GM10847 (cell line): Measurements from ENCODE around the gene LAMA5.

Experiments
- POLR2A ChIP-seq: IDR thresholded peaks from 2 replicates; pipeline ENCODE4 v1.6.1; 2011; ENCODE audit not compliant: insufficient read length; ENCODE audit errors: extremely low read depth

Gene LAMA5

GRCh38 chr20:62406635-62407176 lies 39.6 kb upstream of the LAMA5 start:
- no peak for TF ChIP-seq POLR2A

- TF ChIP-seq POLR2A: no peak
Observed at GRCh38 chr20:62405981-62406513, 38.9 kb upstream of the LAMA5 start.

DNA sequence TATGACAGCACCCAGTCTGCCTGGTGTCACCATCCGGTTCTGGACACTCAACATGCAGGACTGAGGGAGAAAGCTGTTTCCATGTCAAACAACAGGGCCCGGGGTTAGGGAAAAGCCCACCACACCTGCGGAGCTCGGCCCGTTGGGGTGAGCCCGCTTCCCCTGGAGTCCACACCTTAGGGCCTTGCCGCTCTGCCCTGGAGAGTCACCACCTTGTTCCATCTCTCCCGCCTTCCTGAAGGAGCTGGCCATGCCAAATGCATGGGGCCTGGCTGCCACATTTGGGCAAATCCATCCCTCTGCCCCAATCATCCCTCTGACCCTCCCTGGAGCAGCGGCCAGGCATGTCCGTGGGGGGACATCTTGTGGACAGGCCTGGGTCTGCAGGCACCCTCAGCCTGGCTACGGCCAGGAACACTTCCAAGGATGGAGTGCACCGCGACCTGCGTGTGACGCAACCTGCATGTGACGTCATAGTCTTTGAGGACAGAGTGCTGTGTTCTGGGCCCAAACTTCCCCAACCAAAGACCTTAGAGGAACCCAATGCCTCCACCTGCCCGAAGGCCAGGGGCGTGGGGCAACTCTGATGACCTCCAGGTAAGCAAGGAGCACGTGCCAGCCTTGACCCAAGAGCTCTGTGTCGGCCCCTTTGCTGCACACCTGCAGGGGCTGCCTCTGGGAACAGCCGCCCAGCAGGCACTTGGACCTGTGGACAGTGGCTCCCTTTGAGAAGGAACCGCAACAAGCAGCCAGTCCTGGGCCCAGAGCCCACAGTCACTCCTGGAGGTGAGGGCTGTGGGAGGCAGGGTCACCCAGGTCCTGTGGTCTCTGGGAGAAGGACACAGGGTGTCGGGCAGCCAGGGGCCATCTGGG lies 38.2 kb upstream of the LAMA5 start:
- no peak for TF ChIP-seq POLR2A

DNA sequence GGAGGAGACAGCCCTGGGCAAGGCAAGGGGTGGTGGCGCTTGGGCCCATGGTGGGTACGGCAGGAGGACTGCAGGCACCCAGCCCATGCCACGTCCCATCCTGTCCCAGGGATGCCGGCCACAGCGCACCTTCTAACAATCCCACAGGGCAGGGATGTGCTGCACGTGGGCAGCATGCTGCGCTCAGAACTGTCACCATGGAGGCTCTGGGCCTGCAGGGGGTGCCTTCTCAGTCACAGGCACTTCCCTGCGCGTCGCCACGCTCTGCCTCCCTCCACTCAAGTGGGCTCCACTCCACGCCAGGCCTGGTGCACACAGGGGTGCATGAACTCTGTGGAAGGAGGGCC lies 37.6 kb upstream of the LAMA5 start:
- TF ChIP-seq POLR2A: no peak

DNA sequence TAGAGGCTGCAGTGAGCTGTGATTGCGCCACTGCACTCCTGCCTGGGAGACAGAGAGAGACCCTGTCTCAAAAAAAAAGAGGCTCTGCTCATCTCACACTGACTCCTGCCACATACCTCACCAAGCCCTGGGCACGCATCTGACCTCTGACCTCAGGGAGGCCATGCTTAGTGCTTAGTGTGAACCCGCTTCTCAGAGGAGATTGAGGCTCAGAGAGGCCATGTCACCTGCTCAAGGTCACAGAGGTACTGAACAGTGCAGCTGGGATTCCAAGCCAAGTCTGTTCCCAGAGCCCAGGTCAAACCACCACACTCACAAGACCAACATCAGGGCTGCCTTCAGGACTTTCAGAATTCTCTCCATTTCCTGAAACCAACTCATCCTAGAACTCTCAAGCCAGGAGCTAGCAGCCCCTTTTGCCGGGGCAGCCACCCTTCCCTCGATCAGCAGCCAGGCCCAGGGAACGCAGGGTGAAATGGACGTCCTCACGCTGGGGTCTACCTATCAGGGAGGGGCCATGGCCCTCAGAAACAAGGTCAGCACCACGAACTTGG lies 37.1 kb upstream of the LAMA5 start:
- no peak for TF ChIP-seq POLR2A

GRCh38 chr20:62403331-62403730 lies 36.2 kb upstream of the LAMA5 start:
- no peak for TF ChIP-seq POLR2A

DNA sequence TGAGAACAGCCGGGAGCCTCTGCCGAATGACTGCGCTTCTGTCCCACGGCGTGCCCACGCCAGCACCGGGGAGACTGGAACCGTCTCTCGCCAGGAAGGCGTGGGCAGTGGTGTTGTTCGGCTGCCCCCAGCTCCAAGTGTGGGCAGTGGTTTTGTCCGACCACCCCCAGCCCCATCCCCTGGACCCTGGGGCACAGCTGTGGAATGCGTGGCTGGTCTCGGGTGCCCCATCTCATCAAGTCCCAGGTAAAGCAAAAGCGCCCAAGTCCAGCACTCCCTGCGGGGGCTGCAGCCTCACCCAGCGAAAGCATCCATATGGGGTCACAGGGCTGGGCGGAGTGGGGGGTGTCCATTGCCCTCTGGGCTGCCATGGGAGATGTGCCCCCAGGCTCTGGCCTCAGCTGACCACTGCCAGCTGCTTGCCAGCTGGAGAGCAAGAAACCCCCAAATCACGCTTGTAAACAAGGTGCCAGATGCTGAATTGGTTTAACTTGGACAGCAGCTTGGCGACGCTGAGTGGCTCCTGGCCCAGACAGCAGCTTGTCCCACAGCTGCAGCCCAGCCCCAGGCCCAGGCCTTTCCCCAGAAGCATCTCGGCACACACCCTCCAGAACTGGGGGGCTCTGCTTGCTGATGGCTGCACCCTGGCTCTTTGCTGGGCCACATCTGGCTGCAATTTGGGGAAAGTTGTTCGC lies 35.5 kb upstream of the LAMA5 start:
- no peak for TF ChIP-seq POLR2A

DNA sequence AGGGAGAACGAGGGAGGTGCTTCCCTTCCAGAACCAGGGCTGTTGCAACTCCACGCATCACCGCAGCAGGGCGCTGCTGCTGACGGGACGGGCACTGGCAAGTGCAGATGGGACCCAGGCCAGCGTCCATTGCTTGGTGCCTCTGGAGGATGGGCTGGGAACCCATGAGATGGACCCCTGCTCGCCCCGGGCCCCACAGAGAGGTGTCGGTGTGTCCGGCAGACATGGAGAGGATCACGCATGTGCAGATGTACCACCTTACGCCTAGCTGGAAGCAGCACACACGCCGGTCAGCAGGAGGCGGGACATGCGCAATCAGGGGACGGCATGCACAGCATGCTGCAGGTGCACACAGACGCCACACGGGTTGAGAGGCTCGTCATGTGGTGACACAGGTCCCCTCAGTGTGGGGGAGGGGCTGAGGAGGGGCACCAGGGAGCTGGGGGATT lies 34.2 kb upstream of the LAMA5 start:
- no peak for TF ChIP-seq POLR2A

GRCh38 chr20:62400541-62400940 lies 33.4 kb upstream of the LAMA5 start:
- TF ChIP-seq POLR2A: no peak

DNA sequence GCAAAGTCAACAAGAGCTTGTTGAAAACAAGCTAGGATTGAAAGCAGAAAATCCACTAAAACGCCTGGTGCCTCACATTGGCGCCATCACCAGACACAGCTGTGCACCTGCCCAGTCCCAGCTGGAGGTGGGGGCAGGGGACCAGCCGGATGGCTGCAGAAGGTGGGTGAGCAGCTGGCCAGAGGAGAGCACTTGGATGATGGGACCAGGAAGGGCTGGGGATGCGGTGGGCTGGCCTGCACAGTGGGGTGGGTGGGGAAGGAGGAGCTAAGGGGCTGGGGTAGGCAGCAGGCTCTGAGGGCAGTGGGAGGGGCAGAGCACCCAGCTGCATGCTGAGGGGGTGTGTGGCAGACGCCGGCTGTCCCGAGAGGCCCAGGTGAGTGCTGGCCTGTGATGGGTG lies 32.9 kb upstream of the LAMA5 start:
- TF ChIP-seq POLR2A: no peak

- TF ChIP-seq POLR2A: no peak
Observed at GRCh38 chr20:62398120-62398821, 31.2 kb upstream of the LAMA5 start.

DNA sequence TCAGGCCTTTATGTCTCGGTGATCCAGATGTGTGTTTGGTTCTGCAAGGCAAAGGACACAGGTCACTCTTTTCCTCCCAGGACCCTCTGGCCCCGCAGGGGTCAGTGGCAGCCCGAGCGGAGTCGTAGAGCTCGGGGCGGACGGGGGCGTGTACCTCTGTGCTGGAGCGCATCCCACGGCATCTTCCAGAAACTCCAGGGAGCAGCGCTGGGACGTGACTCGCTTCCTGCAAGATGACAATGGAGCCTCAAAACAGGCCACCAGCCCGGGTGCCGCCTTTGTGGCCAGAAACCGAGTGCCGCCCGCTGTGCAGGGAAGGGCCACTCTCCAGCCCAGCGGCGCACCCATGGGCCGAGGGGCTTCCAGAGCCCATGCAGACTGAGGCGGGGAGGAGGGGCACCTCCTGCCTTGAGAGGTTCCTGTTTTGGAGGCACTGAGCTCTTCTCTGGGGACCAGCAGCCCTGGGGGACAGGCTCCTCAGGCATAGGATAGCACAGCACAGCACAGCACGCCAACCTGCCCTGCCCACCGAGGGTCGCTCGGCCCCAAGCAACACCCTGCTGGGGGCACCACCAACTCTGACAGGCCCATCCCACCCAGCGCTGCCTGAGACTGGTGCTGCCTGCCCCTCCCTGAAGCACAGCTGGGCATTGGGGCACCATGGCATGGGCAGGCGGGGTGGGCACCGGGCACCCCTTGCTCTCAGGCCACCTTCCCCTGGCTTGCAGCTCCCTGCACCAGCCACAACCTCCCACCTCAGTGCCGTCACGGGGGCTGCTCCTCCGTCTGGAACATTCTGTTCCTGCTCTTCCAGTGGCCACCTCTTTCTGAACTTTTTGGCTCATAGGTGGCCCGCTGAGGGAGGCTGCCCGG lies 29.5 kb upstream of the LAMA5 start:
- no peak for TF ChIP-seq POLR2A

- TF ChIP-seq POLR2A: no peak
Observed at GRCh38 chr20:62395311-62396242, 28.5 kb upstream of the LAMA5 start.
